K562 (cell line): ENCODE results near the gene SNX14. TPM values are rescaled to one million over a fixed set of nuclear protein-coding genes. Genes with fewer than 3 reads are reported as not detected.

Experiments
- ATF2 ChIP-seq: sonication (generic); formaldehyde crosslinking; IDR thresholded peaks from 2 replicates; pipeline ENCODE4 v1.8.1; 2022; ENCODE audit warnings: missing genetic modification reagents
- ATF3 ChIP-seq, 2 experiments: fragments of 450-650 bp in 1 of 2; sonication (generic) in 1 of 2; formaldehyde crosslinking in 1 of 2; IDR thresholded peaks in 1 of 2; conservative IDR thresholded peaks in 1 of 2; 2 replicates each; pipeline versions ENCODE4 v1.6.1 to v1.8.1; 2016 to 2023; ENCODE audit warnings: mild to moderate bottlenecking in 2 of 2, moderate library complexity in 2 of 2, inconsistent platforms in 1 of 2, missing genetic modification reagents in 1 of 2
- CBX3 ChIP-seq, 2 experiments: IDR thresholded peaks; 1 replicate in 1 of 2; 2 replicates in 1 of 2; pipeline ENCODE4 v1.6.1; 2012; ENCODE audit warnings: inconsistent platforms in 2 of 2, low read length in 2 of 2, borderline replicate concordance in 1 of 2, control low read depth in 1 of 2
- CCAR2 ChIP-seq: fragments of 200-400 bp; formaldehyde crosslinking; IDR thresholded peaks from 2 replicates; pipeline ENCODE4 v1.6.1; 2017; ENCODE audit warnings: mild to moderate bottlenecking, low read depth, low read length
- CEBPZ ChIP-seq: fragments of 150-350 bp; IDR thresholded peaks from 2 replicates; pipeline ENCODE4 v1.6.1; 2014; ENCODE audit warnings: low read depth, mild to moderate bottlenecking, low read length, borderline replicate concordance
- HNRNPL ChIP-seq: fragments of 200-400 bp; formaldehyde crosslinking; IDR thresholded peaks from 2 replicates; pipeline ENCODE4 v1.6.1; 2017; ENCODE audit warnings: low read depth, mild to moderate bottlenecking, low read length
- ILF3 ChIP-seq: fragments of 450-650 bp; IDR thresholded peaks from 2 replicates; pipeline ENCODE4 v1.6.1; 2018; ENCODE audit warnings: antibody characterized with exemption, mild to moderate bottlenecking, moderate library complexity, borderline replicate concordance
- MYNN ChIP-seq, 2 experiments: sonication (generic); formaldehyde crosslinking in 1 of 2; IDR thresholded peaks; 2 replicates each; pipeline versions ENCODE4 v1.5.0 to v1.6.1; 2016 to 2020; ENCODE audit warnings: antibody characterized with exemption in 1 of 2, missing genetic modification reagents in 1 of 2
- NR1H2 ChIP-seq: sonication (generic); formaldehyde crosslinking; IDR thresholded peaks from 2 replicates; pipeline ENCODE4 v1.4.0; 2020; ENCODE audit warnings: mild to moderate bottlenecking, missing genetic modification reagents
- PBX2 ChIP-seq, 2 experiments: IDR thresholded peaks in 1 of 2; conservative IDR thresholded peaks in 1 of 2; 2 replicates each; pipeline ENCODE4 v1.6.1; 2016; ENCODE audit warnings: low read depth in 2 of 2, mild to moderate bottlenecking in 1 of 2, missing compliant biosample characterization in 1 of 2, missing genetic modification characterization in 1 of 2, moderate library complexity in 1 of 2
- PML ChIP-seq: IDR thresholded peaks from 2 replicates; pipeline ENCODE4 v1.6.1; 2012; ENCODE audit warnings: low read length, inconsistent platforms
- RNF2 ChIP-seq: sonication (generic); IDR thresholded peaks from 2 replicates; pipeline ENCODE4 v1.6.1; 2016
- SRSF1 ChIP-seq: fragments of 200-400 bp; formaldehyde crosslinking; IDR thresholded peaks from 2 replicates; pipeline ENCODE4 v1.6.1; 2017; ENCODE audit warnings: mild to moderate bottlenecking, low read depth, low read length, moderate library complexity
- TAF9B ChIP-seq: fragments of 450-650 bp; IDR thresholded peaks from 2 replicates; pipeline ENCODE4 v1.6.1; 2018; ENCODE audit warnings: mild to moderate bottlenecking; ENCODE audit not compliant: partially characterized antibody
- XRCC4 ChIP-seq: IDR thresholded peaks from one replicate; pipeline ENCODE4 v1.6.1; 2011; ENCODE audit not compliant: insufficient read depth, insufficient read length; ENCODE audit errors: extremely low read depth
- ZNF175 ChIP-seq: fragments of 200-800 bp; sonication (Bioruptor generic); IDR thresholded peaks from 2 replicates; pipeline ENCODE4 v1.6.1; 2016; ENCODE audit warnings: low read depth, mild to moderate bottlenecking, missing genetic modification characterization, missing compliant biosample characterization
- ZNF41 ChIP-seq: fragments of 250-450 bp; sonication (Bioruptor Pico); conservative IDR thresholded peaks from 2 replicates; pipeline ENCODE4 v1.4.0; 2020; ENCODE audit warnings: mild to moderate bottlenecking
- polyA plus RNA-seq, 8 experiments: library from polyadenylated mRNA; depleted of rRNA in 4 of 8; stranded (reverse) in 5 of 8; unstranded in 3 of 8; fragments of >200 nt; fragmentation: Nextera tagmentation in 2 of 8; fragmentation: Illumina TruSeq in 1 of 8; extraction: Ambion mirVana in 2 of 8; extraction: Trizol in 1 of 8; gene quantifications; 2 replicates each; pipeline versions ENCODE4 v1.2.1 to v1.2.3, GENCODE V29; 2011 to 2014; ENCODE audit warnings: inconsistent platforms in 1 of 8, missing spikeins in 1 of 8
- total RNA-seq, 7 experiments: library from RNA; depleted of rRNA in 6 of 7; stranded (reverse); fragments of >200 nt in 6 of 7; fragmentation: Illumina TruSeq in 2 of 7; extraction: Trizol in 2 of 7; gene quantifications; 2 replicates each; pipeline versions ENCODE4 v1.2.1 to v1.2.3, GENCODE V29; 2011 to 2021; ENCODE audit warnings: low replicate concordance in 1 of 7

The SNX14 gene
- total and polyA plus RNA-seq, 9 of the 15 experiments (the other 6 are each of a cell fraction or from before 2014, with no cell fraction given), result 46.5 to 140 (median 71.2) TPM

GRCh38 chr6:85641897-85642773, 48.5 kb upstream of the SNX14 start (continued):
- TF ChIP-seq PBX2 (CRISPR knock-in tag; IDR thresholded peaks at IDR 0.05; ENCODE audit: low read depth) (no peak), PBX2 (tag; conservative IDR thresholded peaks at IDR 0.05; ENCODE audit: low read depth) (no peak), ILF3 (no peak), XRCC4 (no peak), NR1H2 (CRISPR knock-in tag) (no peak), ATF2 (CRISPR knock-in tag) (no peak), PML (no peak), SRSF1 (no peak), MYNN (IDR thresholded peaks at IDR 0.05) (no peak), MYNN (CRISPR knock-in tag; IDR thresholded peaks at IDR 0.05) (no peak), RNF2 (no peak), CEBPZ (no peak), ATF3 (IDR thresholded peaks at IDR 0.05) (no peak), ATF3 (CRISPR knock-in tag; conservative IDR thresholded peaks at IDR 0.05) (no peak), ZNF41 (CRISPR knock-in tag) (no peak), HNRNPL (peak; percentile 75), TAF9B (no peak), CCAR2 (no peak), ZNF175 (CRISPR knock-in tag) (no peak; the same call in 1 of the 2 replicates), CBX3 (IDR thresholded peaks at IDR 0.05; ENCODE audit: borderline replicate concordance in 1 of 2, low read length in 2 of 2) (no peak)
